ENCODE measurements around the gene SF3B6.

SF3B6 gene

DNA sequence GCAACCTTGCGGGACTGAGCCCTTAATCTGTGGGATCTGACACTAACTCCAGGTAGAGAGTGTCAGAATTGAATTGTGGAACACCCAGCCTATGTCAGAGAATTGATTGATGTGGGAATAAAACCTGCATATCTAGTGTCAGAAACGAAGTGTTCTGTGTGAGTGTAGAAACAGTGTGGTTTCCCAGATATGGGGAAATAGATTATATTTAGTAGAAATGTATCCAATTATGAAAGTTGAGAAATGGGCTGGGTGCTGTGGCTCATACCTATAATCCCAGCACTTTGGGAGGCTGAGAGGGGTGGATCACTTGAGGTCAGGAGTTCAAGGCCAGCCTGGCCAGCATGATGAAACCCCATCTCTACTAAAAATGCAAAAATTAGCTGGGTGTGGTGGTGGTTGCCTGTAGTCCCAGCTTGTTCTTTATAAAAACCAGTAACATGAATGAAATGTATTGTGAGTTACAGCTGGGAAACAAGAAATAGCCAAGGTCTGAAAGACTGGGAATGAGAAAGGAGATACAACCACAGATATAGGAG lies 12.8 kb upstream of the SF3B6 start:
- peak; percentile 57 to 65 for DNase-seq

DNA sequence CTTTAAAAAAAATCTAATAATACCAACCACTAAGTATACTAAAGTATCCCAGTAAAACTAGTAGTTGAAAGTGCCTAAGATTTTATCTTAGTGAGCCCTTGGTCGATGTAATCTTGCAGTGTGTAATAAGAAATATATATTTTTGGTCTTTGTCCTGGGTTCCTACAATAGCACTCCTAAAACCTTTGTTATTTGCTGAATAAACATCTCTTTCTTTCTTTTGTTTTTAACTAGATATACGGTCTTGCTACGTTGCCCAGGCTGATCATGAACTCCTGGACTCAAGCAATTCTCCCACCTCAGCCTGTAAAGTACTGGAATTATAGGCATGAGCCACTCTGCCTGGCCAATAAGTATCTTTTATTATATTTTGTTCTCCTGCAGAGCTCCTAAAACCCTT lies 10.9 kb upstream of the SF3B6 start:
- DNase-seq, result no peak

DNA sequence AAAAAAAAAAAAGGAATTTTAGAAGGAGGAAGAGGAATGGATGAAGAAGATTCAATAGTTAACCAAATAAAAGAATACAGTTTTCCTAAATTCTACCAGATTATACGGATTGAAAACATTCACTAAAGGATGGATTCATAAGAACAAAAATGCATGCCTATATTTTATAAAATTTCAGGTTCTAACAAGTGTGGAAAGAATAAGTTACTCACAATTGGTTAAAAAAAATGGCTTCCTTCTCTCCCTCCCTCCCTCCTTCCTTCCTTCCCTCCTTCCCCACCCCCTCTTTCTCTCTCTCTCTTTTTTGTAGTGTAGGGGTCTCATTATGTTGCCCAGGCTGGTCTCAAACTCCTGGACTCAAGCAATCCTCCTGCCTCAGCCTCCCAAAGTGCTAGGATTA lies 10.1 kb upstream of the SF3B6 start:
- no peak for DNase-seq

DNA sequence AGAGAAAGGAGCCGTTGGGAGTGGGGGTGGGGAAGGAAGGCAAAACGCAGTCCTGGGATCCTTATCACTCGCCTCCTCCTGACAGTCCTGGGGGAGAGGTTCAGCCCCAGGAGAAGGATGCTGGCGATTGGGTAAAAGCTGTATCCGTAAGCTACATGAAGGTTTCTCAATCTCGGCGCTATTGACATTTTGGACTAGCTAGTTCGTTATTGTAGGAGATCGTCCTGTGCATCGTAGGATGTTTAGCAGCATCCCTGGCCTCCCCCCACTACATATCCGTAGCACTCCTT lies 9.0 kb upstream of the SF3B6 start:
- no peak for DNase-seq

DNA sequence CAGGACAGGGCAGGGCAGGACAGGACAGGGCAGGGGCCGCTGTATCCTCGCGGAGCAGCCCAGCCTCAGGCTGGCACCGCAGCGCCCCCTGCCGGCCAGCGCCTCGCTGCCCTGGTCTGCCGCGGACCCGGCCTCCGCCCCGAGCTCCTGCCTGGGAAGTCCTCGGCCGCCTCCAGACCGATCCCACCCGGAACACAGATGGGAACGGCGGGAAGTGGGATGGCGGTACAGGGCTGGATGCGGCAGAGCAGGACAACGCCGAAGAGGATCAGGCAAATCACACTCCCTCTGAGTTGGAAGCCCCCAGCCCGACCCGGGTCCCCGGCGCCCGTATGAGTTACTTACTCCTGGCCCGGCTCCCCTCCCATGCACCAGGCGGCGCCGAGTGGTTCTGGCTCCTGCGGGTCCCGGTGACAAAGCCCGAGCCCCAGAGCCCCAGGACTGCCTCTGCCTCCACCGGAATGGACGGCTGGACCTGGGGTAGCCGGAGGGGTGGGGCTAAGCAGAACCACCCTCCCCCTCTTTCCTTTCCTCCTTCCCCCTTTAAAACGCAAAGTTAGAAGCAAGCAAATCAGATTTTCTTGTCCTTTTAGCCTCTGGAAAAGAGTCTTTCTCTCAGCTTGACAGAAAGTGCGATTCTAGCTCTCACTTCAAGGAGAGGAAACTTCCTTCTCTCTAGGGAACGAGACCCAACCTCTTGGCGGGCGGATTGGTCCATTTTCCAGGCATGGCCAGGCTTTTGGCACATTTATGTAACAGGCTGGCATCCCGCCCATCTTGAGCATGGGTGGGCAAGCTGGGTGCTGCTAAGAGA lies 8.5 kb upstream of the SF3B6 start, which contains the start of gene TP53I3:
TP53I3 (minus strand) TSS at position 449 of the 814 bp plus-strand sequence. CDS start 508 bp downstream, outside the sequence.
- peak; percentile 86 to 94 for DNase-seq

DNA sequence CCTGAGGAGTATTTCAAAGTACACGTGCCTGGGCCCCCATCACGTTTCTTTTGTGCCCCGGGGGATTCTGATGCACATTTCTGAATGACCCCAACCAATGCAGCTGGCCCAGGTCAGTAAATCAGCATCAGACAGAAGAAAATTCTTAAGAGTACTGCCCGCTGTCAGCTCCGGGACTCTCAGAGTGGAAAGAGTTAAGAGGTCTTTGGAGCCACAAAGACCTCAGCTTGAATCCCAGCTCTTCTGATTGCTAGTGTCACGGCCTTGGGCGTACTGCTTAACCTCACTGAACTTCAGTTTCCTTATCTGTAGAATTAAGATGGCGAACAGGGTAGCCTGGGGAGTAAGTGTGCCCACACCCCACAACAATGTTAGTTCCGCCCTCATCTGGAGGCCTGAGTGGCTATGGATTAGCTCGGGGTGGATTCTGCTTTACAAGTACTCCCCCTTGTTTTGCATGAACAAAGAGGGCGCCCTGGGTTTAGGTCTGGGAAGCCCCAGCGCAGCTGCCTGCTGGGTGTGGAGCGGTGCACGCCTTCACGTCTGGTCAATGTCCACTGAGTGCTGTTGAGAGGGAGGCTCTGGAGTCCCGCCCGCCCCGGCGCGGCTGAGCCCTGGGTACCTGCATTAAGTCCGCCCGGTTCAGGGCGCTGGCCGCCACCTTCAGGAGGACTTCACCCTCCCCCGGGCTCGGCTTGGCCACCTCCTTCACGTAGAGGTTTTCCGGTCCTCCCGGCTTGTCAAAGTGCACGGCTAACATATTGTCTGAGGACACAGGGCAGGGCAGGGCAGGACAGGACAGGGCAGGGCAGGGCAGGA lies 7.7 kb upstream of the SF3B6 start:
- peak; percentile 85 to 93 for DNase-seq

DNA sequence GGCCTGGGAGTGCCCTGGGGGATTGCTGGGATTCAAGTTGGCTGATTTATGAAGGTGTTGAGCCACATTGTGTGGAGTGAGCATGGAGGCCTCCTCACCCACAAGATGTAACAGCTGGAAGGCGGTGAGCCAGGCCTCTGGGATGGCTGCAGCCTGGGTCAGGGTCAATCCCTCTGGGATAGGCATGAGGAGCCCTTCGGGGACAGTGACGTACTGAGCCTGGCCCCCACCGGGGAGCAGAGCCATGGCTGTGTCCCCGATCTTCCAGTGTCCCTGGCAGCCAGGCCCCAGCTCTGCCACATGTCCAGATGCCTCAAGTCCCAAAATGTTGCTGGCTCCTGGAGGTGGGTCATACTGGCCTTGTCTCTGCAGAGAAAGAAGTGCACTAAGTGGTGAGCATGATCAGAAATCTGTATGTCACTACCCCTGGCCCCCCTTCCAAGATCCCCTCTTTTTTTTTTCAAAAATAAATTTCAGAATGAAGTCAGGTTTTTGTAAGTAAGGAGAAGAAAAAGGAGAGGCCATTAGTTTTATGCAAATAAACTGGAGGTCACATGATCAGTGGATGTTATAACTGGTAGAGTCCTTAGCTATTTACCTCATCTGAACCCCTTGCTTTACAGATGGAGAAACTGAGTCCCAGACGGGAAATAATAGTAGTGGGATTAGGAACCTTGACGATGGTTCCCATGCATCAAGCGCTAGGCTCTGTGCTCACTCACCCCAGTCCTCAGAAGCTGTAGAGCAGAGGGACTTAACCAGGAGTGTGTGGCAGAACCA lies 6.9 kb upstream of the SF3B6 start:
- no peak for DNase-seq

DNA sequence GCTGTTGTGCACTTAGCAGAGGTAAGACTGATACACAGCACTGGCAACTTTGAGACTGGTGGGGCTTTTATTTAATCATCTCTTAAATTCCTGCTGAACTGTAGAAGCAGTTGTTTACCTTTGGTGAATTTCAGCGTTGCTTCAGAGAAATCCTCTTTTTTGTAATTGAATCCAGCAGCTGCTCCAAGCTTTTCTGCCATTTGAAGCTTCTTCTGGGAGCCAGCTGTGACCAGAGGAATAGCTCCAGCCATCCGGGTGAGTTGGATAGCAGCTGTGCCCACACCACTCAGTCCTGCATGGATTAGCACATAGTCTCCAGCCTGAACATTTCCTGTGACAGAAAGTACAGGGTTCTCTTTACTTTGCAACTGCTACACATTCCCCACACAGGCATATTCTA lies 4.6 kb upstream of the SF3B6 start:
- no peak for DNase-seq

DNA sequence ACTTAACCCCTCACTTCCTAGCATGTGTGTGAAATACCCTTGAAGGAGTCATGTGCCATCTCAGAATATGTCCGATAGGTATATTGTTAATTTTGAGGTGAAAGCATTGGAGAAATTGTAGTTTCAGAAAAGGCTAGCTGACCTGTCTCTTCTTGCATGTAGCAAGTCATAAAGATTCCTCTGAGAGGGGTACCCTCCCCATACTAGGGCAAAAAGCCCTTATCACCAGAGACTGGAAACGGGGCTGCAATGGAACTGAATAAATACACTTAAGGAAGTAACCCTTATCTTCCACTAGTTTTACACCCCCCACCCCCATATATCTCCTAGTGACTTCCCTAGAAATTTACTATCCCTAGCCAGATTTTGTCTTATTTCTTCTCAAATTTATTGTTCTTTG lies 1.8 kb upstream of the SF3B6 start:
- no peak for DNase-seq

DNA sequence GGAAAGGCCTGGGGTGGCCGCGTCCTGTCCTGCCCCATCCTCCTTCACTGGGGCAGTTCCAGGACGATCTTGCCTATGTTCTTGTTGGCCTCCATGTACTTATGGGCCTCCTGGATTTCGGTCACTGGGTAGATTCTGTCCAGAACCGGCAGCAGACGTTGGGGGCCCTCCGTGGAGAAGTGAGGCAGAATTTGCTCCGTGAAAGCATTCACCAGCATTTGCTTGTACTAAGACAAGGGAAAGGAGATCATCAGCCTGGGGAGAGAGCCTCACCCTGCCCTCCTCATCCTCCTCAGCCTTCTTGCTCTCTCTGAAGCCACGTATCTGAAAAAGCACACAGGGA lies 1.4 kb upstream of the SF3B6 start:
- no peak for DNase-seq

DNA sequence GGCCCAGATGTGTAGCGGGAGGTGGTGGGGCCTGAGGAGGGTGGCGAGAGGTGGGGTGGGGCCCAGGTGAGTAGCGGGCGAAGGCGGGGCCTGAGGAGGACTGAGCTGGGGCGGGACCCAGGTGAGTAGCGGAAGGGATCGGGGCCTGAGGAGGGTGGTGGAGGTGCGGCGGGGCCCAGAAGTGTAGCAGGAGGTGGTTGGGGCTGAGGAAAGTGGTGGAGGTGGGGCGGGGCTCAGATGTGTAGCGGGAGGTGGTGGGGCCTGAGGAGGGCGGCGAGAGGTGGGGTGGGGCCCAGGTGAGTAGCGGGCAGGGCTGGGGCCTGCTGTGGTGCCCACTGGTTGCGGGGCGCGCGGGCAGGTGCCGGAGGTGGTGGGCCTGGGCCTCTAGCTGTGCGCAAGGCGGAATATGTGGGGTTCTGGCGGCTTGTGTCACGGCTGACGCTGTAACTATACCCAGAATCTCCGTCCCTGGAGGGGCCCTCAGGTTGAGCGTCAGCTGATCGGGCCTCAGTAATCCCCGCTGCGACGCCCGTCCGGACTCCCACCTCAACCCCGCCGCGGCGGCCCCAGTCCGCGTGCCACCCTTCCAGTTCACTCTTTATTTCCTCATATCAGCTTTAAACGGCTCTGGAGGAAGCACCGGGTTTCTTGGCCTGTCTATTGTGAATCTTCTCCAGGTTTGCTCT lies 866 bp upstream of the SF3B6 start:
- DNase-seq, result peak; percentile 31 to 40

DNA sequence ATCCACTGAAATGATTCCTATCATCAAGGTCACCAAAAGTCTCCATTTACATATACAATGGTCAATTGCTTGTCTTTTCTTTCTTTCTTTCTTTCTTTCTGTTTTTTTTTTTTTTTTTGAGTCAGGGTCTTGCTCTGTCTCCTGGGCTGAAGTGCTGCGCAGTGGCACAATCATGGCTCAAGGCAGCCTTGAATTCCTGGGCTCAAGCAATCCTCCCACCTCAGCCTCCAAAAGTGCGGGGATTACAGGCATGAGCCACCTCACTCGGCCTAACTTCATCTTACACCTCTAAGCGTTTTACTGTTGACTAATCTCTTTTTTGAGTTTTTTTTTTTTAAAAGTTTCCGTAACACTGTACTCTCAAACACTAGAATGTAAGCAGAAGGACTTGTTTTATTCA lies 867 bp downstream of the SF3B6 start:
- DNase-seq, result no peak

DNA sequence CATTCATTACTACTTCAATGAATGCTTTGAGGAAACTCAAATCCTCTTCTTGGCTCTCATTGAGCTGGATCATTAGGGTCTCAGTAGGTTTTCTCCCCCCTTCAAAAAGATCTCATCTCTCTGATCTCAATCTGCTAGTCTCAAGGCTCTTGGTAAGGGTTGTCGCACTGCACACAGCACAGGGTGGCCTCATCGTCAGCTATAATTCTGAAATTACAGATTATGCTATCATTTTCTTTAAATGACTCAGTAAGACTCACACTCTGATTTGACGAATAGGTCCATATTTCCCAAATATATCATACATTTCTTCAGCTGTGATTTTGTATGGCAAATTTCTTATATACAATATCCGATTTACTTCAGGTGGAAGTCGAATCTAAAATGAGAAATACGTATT lies 2.3 kb downstream of the SF3B6 start:
- DNase-seq, result no peak

DNA sequence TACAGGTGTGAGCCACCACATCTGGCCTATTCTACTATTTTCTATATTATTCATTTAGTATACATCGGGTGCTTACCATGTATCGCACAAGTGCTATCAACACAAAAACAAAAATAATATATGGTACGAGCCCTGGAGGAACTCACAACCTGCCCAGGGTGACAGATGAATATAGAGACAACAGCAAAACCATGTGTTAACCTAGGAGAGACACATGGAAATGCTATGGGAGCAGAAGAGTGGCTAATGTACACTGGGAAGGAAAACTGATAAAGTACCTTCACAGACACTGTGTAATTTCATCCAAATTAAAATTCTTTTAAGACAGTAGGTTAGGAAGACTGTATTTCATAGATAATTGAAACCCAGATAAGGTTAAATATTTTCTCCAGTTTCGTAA lies 3.9 kb downstream of the SF3B6 start:
- DNase-seq, result no peak

DNA sequence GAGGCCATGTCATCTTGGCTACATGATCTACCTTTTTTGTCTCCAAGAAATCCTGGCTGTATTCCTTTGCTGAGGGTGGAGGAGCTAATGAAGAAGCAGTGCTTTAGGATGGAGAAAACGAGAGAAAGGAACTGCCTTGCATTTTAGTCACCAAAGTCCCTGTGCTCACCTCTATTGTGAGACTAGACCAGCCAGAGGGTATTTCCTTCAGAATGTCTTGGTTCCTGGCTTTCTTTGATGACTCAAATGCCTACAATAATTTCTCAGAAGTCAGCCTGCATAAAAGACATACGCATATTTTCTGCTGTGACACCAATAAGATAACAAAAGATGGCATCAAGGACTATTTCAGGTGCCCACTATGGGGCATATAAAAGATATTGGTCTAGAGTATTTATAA lies 10.8 kb downstream of the SF3B6 start:
- no peak for DNase-seq

DNA sequence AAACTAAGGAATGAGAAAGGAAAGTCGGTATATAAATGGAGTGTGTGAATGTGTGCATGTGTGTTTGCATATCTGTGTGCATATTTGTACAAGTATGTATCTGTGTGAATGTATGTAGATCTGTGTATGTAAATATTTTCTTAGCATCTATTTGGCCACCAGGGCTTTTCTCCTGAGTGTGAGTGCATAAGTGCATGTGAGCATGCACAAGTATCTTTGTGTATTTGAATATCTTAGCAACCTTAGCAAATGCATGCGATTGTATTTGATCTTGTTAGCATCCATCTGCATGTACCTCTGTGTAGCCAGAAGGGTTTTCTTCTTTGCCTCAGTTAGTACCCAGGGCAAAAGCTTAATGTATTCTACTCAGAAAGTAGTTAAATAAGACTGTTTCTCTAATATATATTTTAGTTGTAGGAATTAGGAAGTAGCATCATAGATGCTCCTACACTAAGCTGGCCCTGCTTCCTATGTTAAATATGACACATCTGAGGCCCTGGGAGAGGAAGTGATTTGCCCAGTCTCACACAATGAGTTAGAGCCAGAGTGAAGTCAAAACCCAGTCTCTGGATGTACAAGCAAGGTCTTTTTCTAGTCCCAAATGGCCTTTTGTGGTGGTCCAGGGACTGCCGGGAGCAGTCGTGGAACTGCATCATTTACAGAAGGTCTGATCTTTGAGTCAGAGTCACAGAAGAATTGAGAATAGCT lies 17.4 kb downstream of the SF3B6 start:
- DNase-seq, result no peak

DNA sequence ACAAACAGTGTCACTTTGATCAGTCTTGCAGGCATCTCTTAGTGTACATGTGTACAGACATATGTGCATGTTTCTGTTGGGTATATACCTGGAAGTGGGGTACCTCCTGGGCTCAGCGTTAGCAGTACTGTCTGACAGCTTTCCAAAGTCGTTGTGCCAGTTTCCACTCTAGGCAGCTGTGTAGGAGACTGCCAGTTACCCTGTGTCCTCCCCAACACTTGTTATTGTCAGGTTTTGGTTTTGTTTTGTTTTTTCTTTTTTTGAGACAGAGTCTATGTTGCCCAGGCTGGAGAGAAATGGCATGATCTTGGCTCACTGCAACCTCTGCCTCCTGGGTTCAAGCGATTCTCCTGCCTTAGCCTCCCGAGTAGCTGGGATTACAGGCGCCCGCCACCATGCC lies 20.4 kb downstream of the SF3B6 start:
- no peak for DNase-seq

DNA sequence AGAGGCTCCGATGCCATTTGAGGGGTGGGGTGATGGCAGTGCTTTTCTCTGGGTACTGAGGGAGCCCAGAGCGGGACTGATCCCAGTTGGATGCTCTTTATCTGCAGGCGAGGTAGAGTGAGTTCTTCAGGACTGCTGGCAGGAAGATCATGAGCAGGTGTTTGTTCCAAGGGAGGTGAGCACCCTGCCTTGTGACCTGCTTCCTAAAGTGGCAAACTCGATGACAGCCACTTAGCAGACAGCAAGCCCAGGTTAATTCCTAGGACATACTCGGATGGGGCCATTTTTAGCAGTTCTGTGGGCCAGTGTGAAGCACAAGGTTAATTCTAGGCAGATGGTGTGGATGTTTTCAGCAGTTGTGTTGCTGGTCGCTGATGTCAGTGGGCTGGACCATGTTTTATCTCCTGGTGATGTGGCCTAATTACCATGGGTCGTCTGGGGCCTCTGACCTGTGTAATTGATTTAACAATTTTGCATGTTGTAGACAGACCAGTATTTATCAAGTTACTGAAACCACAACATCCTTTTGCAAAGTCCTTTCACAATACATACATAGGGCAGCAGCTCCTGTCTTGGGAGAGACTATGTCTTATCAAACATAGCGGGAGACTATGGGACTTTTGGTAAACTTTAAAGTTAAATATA lies 21.6 kb downstream of the SF3B6 start:
- no peak for DNase-seq

DNA sequence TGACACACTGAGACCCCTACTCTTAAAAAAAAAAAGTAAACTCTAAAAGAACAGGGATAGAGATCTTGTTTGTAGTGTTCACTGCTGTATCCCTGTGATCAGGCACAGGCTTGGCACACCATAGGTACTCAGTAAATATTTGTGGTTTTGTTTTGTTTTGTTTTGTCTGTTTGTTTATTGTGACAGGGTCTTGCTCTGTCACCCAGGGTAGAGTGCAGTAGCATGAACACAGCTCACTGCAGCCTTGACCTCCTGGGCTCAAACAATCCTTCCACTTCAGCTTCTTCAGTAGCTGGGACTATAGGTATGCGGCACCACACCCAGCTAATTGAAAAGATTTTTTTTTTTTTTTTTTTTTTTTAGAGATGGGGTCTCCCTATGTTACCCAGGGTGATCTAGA lies 23.2 kb downstream of the SF3B6 start:
- no peak for DNase-seq

DNA sequence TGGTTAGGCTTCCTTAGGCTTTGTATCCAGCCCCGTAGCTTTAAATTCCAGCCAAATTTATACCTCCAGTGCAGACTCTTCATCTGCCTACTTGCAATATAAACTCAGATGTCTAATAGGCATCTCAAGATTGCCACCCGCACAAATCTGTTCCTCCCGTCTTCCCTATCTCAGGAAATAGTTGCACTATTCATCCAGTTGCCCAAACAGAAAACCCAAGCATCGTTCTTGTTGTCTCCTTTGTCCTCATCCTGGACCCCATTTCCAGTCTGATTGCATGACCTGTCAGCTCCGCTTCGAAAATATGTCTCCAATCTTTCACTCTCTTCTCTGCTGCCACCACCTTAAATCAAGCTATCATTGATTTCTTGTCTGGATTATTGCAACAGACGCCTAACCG lies 24.3 kb downstream of the SF3B6 start:
- DNase-seq, result no peak

Data from inflammatory macrophage treated with lipopolysaccharide for 1 hour (primary cell).